Right atrium auricular region (tissue), 2 donors: Measurements from ENCODE around the gene KRTAP5-5. TPM values are rescaled to one million over a fixed set of nuclear protein-coding genes. Genes with fewer than 3 reads are reported as not detected.
"Not testable (repeated sequence)": the region's sequence is repeated elsewhere in the genome, so short reads cannot be mapped to it uniquely, and the experiment has no call there.

ENCODE experiments used
- DNase-seq: peaks from one replicate; pipeline ENCODE4 v3.0.0-alpha.2; 2019; ENCODE audit warnings: low spot score
- H3K27ac ChIP-seq, 2 donors: fragments of 200-600 bp; sonication (generic); 1 replicate in 1 of 2; 2 replicates in 1 of 2; pipeline ENCODE4 v1.5.1; 2016 to 2019
- H3K27me3 ChIP-seq, 2 donors: fragments of 200-600 bp; sonication (generic); one replicate each; pipeline versions ENCODE4 v1.5.1 to v1.6.0; 2017 to 2019
- H3K36me3 ChIP-seq: fragments of 200-600 bp; sonication (generic); one replicate; pipeline ENCODE4 v1.5.1; 2016
- H3K4me1 ChIP-seq, 2 donors: fragments of 200-600 bp; sonication (generic); one replicate each; pipeline versions ENCODE4 v1.5.1 to v1.6.0; 2017 to 2019
- H3K4me3 ChIP-seq, 2 donors: fragments of 200-600 bp; sonication (generic); 1 replicate in 1 of 2; 2 replicates in 1 of 2; pipeline ENCODE4 v1.5.1; 2017 to 2019; ENCODE audit warnings: mild to moderate bottlenecking in 1 of 2, moderate library complexity in 1 of 2
- H3K9me3 ChIP-seq, 2 donors: fragments of 200-600 bp; sonication (generic); one replicate each; pipeline ENCODE4 v1.5.1; 2019
- total RNA-seq, 2 donors: library from RNA; depleted of rRNA; stranded (reverse); fragments of >200 nt; gene quantifications; one replicate each; pipeline ENCODE4 v1.1.0, GENCODE V29; 2016
- TF ChIP-seq, protein P1 (sequence below), 2 donors: fragments of 200-600 bp; sonication (generic); IDR thresholded peaks; one replicate each; pipeline ENCODE4 v1.5.1; 2019; ENCODE audit warnings: antibody characterized with exemption in 2 of 2

KRTAP5-5 gene
- total RNA-seq, 2 donors from 2014 or later = not detected

GRCh38 chr11:1600626-1601025 lies 28.9 kb upstream of the KRTAP5-5 start:
- H3K4me1 ChIP-seq = no peaks in the 10 kb centered on the region
- H3K27ac ChIP-seq = no peak overlapping the region
- no peak overlapping the region for H3K4me3 ChIP-seq
- no peaks in the 10 kb centered on the region for H3K9me3 ChIP-seq
- no peaks in the 10 kb centered on the region for H3K27me3 ChIP-seq
- H3K36me3 ChIP-seq = no peaks in the 10 kb centered on the region
- TF ChIP-seq, protein P1, sequence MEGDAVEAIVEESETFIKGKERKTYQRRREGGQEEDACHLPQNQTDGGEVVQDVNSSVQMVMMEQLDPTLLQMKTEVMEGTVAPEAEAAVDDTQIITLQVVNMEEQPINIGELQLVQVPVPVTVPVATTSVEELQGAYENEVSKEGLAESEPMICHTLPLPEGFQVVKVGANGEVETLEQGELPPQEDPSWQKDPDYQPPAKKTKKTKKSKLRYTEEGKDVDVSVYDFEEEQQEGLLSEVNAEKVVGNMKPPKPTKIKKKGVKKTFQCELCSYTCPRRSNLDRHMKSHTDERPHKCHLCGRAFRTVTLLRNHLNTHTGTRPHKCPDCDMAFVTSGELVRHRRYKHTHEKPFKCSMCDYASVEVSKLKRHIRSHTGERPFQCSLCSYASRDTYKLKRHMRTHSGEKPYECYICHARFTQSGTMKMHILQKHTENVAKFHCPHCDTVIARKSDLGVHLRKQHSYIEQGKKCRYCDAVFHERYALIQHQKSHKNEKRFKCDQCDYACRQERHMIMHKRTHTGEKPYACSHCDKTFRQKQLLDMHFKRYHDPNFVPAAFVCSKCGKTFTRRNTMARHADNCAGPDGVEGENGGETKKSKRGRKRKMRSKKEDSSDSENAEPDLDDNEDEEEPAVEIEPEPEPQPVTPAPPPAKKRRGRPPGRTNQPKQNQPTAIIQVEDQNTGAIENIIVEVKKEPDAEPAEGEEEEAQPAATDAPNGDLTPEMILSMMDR (IDR thresholded peaks at IDR 0.05) = no peak
- DNase-seq = no peak

- H3K4me1 ChIP-seq, H3K9me3 ChIP-seq, H3K36me3 ChIP-seq, DNase-seq, H3K27me3 ChIP-seq, H3K4me3 ChIP-seq, H3K27ac ChIP-seq: not testable (repeated sequence)
Measured at GRCh38 chr11:1601663-1602062, 27.9 kb upstream of the KRTAP5-5 start.

DNA sequence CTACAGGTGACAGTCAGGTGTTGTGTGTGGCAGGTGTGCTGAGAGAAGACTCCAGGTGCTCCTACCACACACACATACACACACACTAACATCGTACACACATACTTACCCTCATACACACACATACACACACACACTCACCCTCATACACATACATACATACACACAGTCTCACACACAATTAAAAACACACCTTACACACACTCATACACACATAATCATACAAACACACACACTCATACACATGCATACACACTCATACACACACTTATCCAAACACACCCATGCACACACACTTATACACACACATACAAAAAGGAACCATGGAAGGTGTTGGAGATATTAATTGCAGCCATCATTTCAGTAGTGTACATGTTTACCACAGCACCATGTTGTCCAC lies 25.9 kb upstream of the KRTAP5-5 start:
- no peak overlapping the region for H3K4me3 ChIP-seq
- no peaks in the 10 kb centered on the region for H3K36me3 ChIP-seq
- no peaks in the 10 kb centered on the region for H3K27me3 ChIP-seq
- TF ChIP-seq, protein P1 (IDR thresholded peaks at IDR 0.05) = no peak
- no peaks in the 10 kb centered on the region for H3K9me3 ChIP-seq
- no peak for DNase-seq
- H3K4me1 ChIP-seq = peaks cover 0 to 7% of the 10 kb centered on the region in 2 donors
- no peak overlapping the region for H3K27ac ChIP-seq

DNA sequence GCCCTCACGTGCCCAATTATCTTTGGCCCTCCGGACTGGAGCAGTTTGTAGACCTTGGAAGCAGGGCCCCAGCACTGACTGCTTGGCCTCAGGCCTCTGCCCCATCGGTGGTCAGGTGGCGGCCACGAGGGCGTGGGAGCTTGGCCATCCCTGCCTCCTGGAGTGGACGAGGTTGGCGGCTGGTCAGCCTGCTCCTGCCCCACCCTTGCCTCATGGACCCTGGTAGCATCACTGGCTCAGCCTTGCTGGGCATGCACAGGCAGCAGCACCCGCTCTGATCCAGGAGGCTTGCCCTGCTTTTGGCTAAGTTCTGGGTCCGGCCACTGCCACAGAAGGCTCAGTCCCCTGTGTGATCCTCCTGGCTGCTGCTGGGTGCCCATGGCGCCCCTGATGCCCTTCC lies 25.4 kb upstream of the KRTAP5-5 start:
- no peak overlapping the region for H3K27ac ChIP-seq
- H3K9me3 ChIP-seq = no peaks in the 10 kb centered on the region
- TF ChIP-seq, protein P1 (IDR thresholded peaks at IDR 0.05) = no peak
- no peaks in the 10 kb centered on the region for H3K36me3 ChIP-seq
- no peaks in the 10 kb centered on the region for H3K27me3 ChIP-seq
- no peak overlapping the region for H3K4me3 ChIP-seq
- no peak for DNase-seq
- peaks cover 0 to 7% of the 10 kb centered on the region in 2 donors for H3K4me1 ChIP-seq

DNA sequence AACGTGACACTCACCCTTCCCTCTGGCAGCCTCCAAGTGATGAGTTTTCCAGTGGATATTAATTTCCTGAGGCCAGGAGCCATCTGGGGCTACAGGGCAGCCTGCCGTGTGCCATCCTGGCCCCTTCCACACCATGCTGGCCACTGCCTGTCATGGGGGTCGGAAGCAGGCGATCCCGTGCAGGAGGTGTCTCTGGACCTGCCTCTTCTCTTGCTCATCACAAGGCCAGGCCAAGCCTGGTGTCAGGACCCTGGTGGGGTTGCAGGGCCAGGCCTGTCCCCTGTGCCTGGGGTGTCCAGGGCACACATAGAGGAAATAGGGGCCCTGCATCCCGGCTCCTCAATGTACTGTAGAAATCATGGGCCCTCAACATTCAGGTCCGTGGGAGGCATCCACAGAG lies 24.9 kb upstream of the KRTAP5-5 start:
- no peak for DNase-seq
- TF ChIP-seq, protein P1 (IDR thresholded peaks at IDR 0.05) = no peak
- H3K9me3 ChIP-seq = no peaks in the 10 kb centered on the region
- H3K27ac ChIP-seq = no peak overlapping the region
- no peaks in the 10 kb centered on the region for H3K27me3 ChIP-seq
- H3K4me3 ChIP-seq = no peak overlapping the region
- H3K4me1 ChIP-seq = peaks cover 0 to 7% of the 10 kb centered on the region in 2 donors
- no peaks in the 10 kb centered on the region for H3K36me3 ChIP-seq

DNA sequence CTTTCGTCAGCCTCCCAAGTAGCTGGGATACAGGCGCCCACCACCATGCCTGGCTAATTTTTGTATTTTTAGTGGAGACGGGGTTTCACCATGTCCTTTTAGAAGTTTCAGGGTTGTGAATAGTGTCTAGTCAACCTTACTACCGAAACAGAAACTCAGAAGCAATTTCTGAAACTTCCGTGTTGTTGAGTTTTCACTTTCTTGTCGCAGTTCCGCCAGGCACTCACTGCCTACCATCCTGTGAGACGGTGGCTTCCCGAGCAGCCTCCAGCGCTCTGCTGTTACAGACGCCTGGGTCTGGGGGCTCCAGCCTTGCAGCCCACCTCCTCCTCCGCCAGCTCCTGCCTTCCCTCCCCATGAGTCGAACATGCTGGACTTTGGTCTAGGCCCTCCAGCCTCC lies 23.7 kb upstream of the KRTAP5-5 start:
- H3K27ac ChIP-seq, DNase-seq, H3K4me1 ChIP-seq, H3K27me3 ChIP-seq, H3K4me3 ChIP-seq, H3K36me3 ChIP-seq, H3K9me3 ChIP-seq: not testable (repeated sequence)

GRCh38 chr11:1607156-1607845 lies 22.3 kb upstream of the KRTAP5-5 start:
- H3K27ac ChIP-seq, H3K4me3 ChIP-seq, H3K36me3 ChIP-seq, DNase-seq, H3K27me3 ChIP-seq, H3K9me3 ChIP-seq, H3K4me1 ChIP-seq: not testable (repeated sequence)

- H3K36me3 ChIP-seq, DNase-seq, H3K27ac ChIP-seq, H3K9me3 ChIP-seq, H3K4me3 ChIP-seq, H3K27me3 ChIP-seq, H3K4me1 ChIP-seq: not testable (repeated sequence)
Measured at GRCh38 chr11:1607901-1608300, 21.7 kb upstream of the KRTAP5-5 start.
